Panc1 (cell line): Measurements from ENCODE around the gene SHC4.

Source experiments
- CTCF ChIP-seq: fragments of 450-650 bp; IDR thresholded peaks from 2 replicates; pipeline ENCODE4 v1.5.1; 2017; ENCODE audit warnings: mild to moderate bottlenecking
- POLR2AphosphoS5 ChIP-seq: IDR thresholded peaks from 2 replicates; pipeline ENCODE4 v1.6.1; 2012; ENCODE audit warnings: mild to moderate bottlenecking, low read depth, low read length, moderate library complexity
- REST ChIP-seq, 2 experiments: IDR thresholded peaks; 2 replicates each; pipeline ENCODE4 v1.6.1; 2011 to 2012; ENCODE audit warnings: low read depth in 2 of 2, control low read depth in 1 of 2, low read length in 1 of 2, mild to moderate bottlenecking in 1 of 2, moderate library complexity in 1 of 2; ENCODE audit not compliant: insufficient read depth in 1 of 2
- TCF7L2 ChIP-seq: IDR thresholded peaks from 2 replicates; pipeline ENCODE4 v1.6.1; 2011; ENCODE audit warnings: mild to moderate bottlenecking, low read depth, low read length, inconsistent platforms

GRCh38 chr15:48913141-48913540 is 50.6 kb downstream of the SHC4 start:
- TF ChIP-seq CTCF (no peak), POLR2AphosphoS5 (no peak), TCF7L2 (no peak), REST (IDR thresholded peaks at IDR 0.05; ENCODE audit: insufficient read depth in 1 of 2, low read depth in 2 of 2, low read length in 1 of 2) (no peak)
